NCI-H460 (cell line): Measurements from ENCODE around the gene PGLYRP1. TPM values are rescaled to one million over a fixed set of nuclear protein-coding genes. Genes with fewer than 3 reads are reported as not detected.

Source experiments
- DNase-seq: peaks from one replicate; pipeline ENCODE4 v3.0.0-alpha.2; 2016; ENCODE audit warnings: low read depth; ENCODE audit errors: extremely low read depth
- total RNA-seq: library from RNA; depleted of rRNA; stranded (reverse); fragments of >200 nt; shearing (Covaris generic); gene quantifications from 2 replicates; pipeline ENCODE4 v1.2.3, GENCODE V29; 2014

Gene PGLYRP1
- total RNA-seq, 1 experiment from 2014 or later, result not detected

GRCh38 chr19:46033401-46033800, 10.5 kb upstream of the PGLYRP1 start:
- no peak for DNase-seq

- no peak for DNase-seq
Measured at GRCh38 chr19:46032597-46033025, 9.8 kb upstream of the PGLYRP1 start.

GRCh38 chr19:46031781-46032596, 9.1 kb upstream of the PGLYRP1 start:
- no peak for DNase-seq

- DNase-seq, result no peak
Measured at GRCh38 chr19:46030812-46031550, 8.1 kb upstream of the PGLYRP1 start.

GRCh38 chr19:46025835-46026234, 3.0 kb upstream of the PGLYRP1 start:
- DNase-seq, result no peak

GRCh38 chr19:46023311-46023779, 492 bp upstream of the PGLYRP1 start:
- no peak for DNase-seq

- no peak for DNase-seq
Measured at GRCh38 chr19:46022061-46022430, 807 bp downstream of the PGLYRP1 start.

- no peak for DNase-seq
Measured at GRCh38 chr19:46021531-46022041, 1.3 kb downstream of the PGLYRP1 start.

GRCh38 chr19:46020819-46021125, 2.1 kb downstream of the PGLYRP1 start:
- DNase-seq, result no peak

- no peak for DNase-seq
Measured at GRCh38 chr19:46019270-46019669, 3.6 kb downstream of the PGLYRP1 start.

GRCh38 chr19:46018729-46019251, 4.1 kb downstream of the PGLYRP1 start:
- no peak for DNase-seq

- no peak for DNase-seq
Measured at GRCh38 chr19:46017874-46018675, 4.8 kb downstream of the PGLYRP1 start.

- DNase-seq, result no peak
Measured at GRCh38 chr19:46017095-46017429, 5.8 kb downstream of the PGLYRP1 start.

GRCh38 chr19:46016426-46017094, 6.3 kb downstream of the PGLYRP1 start:
- DNase-seq, result peak; percentile 69

GRCh38 chr19:46015687-46016425, 7.0 kb downstream of the PGLYRP1 start:
- DNase-seq, result no peak

GRCh38 chr19:46014941-46015686, 7.7 kb downstream of the PGLYRP1 start:
- peak; percentile 64 for DNase-seq

GRCh38 chr19:46014534-46014933, 8.3 kb downstream of the PGLYRP1 start:
- DNase-seq, result no peak

- DNase-seq, result peak; percentile 55
Measured at GRCh38 chr19:46009530-46010510, 13.0 kb downstream of the PGLYRP1 start.
